Measurements from ENCODE around the gene ZC3HAV1.

The ZC3HAV1 gene

DNA sequence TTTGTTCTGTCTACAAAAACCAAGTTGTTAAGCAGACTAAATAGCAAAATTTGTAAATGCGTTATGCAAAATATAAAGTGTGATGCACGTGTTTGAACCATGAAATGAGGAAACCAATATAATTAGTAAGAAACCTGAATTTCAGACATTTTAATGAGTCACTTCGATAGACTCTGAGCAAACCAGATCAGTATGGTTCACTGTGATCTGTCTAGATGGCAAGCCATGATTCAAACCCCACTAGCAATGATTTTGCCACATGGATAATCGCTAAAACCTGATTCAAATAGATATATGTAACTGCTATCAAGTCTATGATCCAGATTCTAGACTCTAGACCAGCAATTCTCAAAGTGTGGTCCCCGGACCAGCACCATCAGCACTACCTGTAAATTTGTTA, 24.8 kb downstream of the ZC3HAV1 start:
- H3K56ac ChIP-seq (ENCODE audit: low read length), result no peak overlapping the region
- H3K36me3 ChIP-seq (ENCODE audit: control insufficient read depth, insufficient read depth, low read length), result peaks cover 20% of the 10 kb centered on the region

GRCh38 chr7:139081584-139081983, 27.9 kb downstream of the ZC3HAV1 start:
- Histone ChIP-seq H3K4me1 (ENCODE audit: control insufficient read depth, low read depth, low read length) (no peaks in the 10 kb centered on the region), H3K23ac (ENCODE audit: low read length) (no peak overlapping the region), H3K27ac (ENCODE audit: low read depth, low read length) (no peak overlapping the region), H3K27me3 (ENCODE audit: insufficient read depth, low read length, poor library complexity) (no peaks in the 10 kb centered on the region), H3K9ac (ENCODE audit: low read length) (no peak overlapping the region), H2BK15ac (replicated peaks; ENCODE audit: low read depth) (no peak overlapping the region), H3K79me2 (ENCODE audit: control insufficient read depth, insufficient read depth, low read length) (no peaks in the 10 kb centered on the region), H3K4me2 (ENCODE audit: low read length) (no peak overlapping the region), H2AK5ac (ENCODE audit: low read length) (no peak overlapping the region), H3K4me3 (ENCODE audit: low read length) (no peak overlapping the region), H4K8ac (ENCODE audit: low read depth, low read length) (no peak overlapping the region), H3K4ac (ENCODE audit: low read depth, low read length) (no peak overlapping the region), H3K56ac (ENCODE audit: low read length) (no peak overlapping the region), H2BK5ac (ENCODE audit: low read length) (no peak overlapping the region), H3K79me1 (ENCODE audit: low read length) (peaks cover 4% of the 10 kb centered on the region), H2BK120ac (ENCODE audit: low read depth, low read length) (no peak overlapping the region), H3K36me3 (ENCODE audit: control insufficient read depth, insufficient read depth, low read length) (peaks cover 15% of the 10 kb centered on the region), H3K18ac (ENCODE audit: low read length) (no peak overlapping the region), H4K5ac (ENCODE audit: low read length) (no peak overlapping the region)
- no peak for DNase-seq

More for the DNA sequence above, 24.8 kb downstream of the ZC3HAV1 start:
- Histone ChIP-seq H2BK5ac (ENCODE audit: low read length) (no peak overlapping the region), H3K27ac (ENCODE audit: low read depth, low read length) (no peak overlapping the region), H3K27me3 (ENCODE audit: insufficient read depth, low read length, poor library complexity) (no peaks in the 10 kb centered on the region), H3K9ac (ENCODE audit: low read length) (no peak overlapping the region), H3K18ac (ENCODE audit: low read length) (no peak overlapping the region), H2BK120ac (ENCODE audit: low read depth, low read length) (no peak overlapping the region), H3K4me1 (ENCODE audit: control insufficient read depth, low read depth, low read length) (no peaks in the 10 kb centered on the region), H3K23ac (ENCODE audit: low read length) (no peak overlapping the region), H3K4me3 (ENCODE audit: low read length) (no peak overlapping the region), H4K8ac (ENCODE audit: low read depth, low read length) (no peak overlapping the region), H3K79me2 (ENCODE audit: control insufficient read depth, insufficient read depth, low read length) (peaks cover 4% of the 10 kb centered on the region), H2BK15ac (replicated peaks; ENCODE audit: low read depth) (no peak overlapping the region), H3K4me2 (ENCODE audit: low read length) (no peak overlapping the region), H2AK5ac (ENCODE audit: low read length) (no peak overlapping the region), H4K5ac (ENCODE audit: low read length) (no peak overlapping the region), H3K4ac (ENCODE audit: low read depth, low read length) (no peak overlapping the region), H3K79me1 (ENCODE audit: low read length) (peaks cover 7% of the 10 kb centered on the region)
- no CpG with 5 or more reads among the region's 5 CpGs for WGBS (ENCODE audit: extremely low coverage, insufficient coverage, low lambda C conversion rate)
- no peak for DNase-seq

DNA sequence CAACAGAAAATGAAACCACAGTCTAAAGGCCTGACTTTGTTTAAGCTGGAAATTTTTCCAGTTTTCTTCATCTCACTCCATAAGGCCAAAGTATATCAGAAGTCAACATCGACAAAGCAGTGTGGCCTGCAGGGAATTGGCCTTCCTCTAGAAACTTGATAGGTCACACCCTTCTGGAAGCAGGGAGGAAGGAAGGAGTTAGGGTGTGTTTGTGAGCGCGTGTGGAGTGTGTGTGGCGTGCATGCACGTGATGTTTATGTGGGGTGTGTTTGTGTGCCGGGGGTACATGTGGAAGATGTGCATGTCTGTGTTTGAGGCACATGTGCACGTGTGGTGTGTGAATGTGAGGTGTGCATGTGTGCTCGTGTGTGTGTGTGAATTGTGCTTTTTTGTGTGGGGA, 28.6 kb downstream of the ZC3HAV1 start:
- no peak overlapping the region for H3K27ac ChIP-seq (ENCODE audit: low read depth, low read length)
- H3K36me3 ChIP-seq (ENCODE audit: control insufficient read depth, insufficient read depth, low read length), result peaks cover 16% of the 10 kb centered on the region
- no peak overlapping the region for H2BK5ac ChIP-seq (ENCODE audit: low read length)
- H2BK120ac ChIP-seq (ENCODE audit: low read depth, low read length), result no peak overlapping the region
- no peak overlapping the region for H3K4ac ChIP-seq (ENCODE audit: low read depth, low read length)
- H3K4me2 ChIP-seq (ENCODE audit: low read length), result no peak overlapping the region
- no peaks in the 10 kb centered on the region for H3K4me1 ChIP-seq (ENCODE audit: control insufficient read depth, low read depth, low read length)
- 100% methylated on average over 5 of the region's 8 CpGs for WGBS (ENCODE audit: extremely low coverage, insufficient coverage, low lambda C conversion rate)
- no peak overlapping the region for H3K23ac ChIP-seq (ENCODE audit: low read length)
- H4K8ac ChIP-seq (ENCODE audit: low read depth, low read length), result no peak overlapping the region
- no peak for DNase-seq
- no peak overlapping the region for H3K56ac ChIP-seq (ENCODE audit: low read length)
- no peak overlapping the region for H3K9ac ChIP-seq (ENCODE audit: low read length)
- no peak overlapping the region for H3K4me3 ChIP-seq (ENCODE audit: low read length)
- no peaks in the 10 kb centered on the region for H3K79me2 ChIP-seq (ENCODE audit: control insufficient read depth, insufficient read depth, low read length)
- H2BK15ac ChIP-seq (replicated peaks; ENCODE audit: low read depth), result no peak overlapping the region
- no peak overlapping the region for H3K18ac ChIP-seq (ENCODE audit: low read length)
- no peak overlapping the region for H4K5ac ChIP-seq (ENCODE audit: low read length)
- no peaks in the 10 kb centered on the region for H3K27me3 ChIP-seq (ENCODE audit: insufficient read depth, low read length, poor library complexity)
- H3K79me1 ChIP-seq (ENCODE audit: low read length), result peaks cover 4% of the 10 kb centered on the region
- no peak overlapping the region for H2AK5ac ChIP-seq (ENCODE audit: low read length)

GRCh38 chr7:139079861-139080260, 29.7 kb downstream of the ZC3HAV1 start:
- Histone ChIP-seq H3K79me2 (ENCODE audit: control insufficient read depth, insufficient read depth, low read length) (no peaks in the 10 kb centered on the region), H3K18ac (ENCODE audit: low read length) (no peak overlapping the region), H4K8ac (ENCODE audit: low read depth, low read length) (no peak overlapping the region), H3K27ac (ENCODE audit: low read depth, low read length) (no peak overlapping the region), H2BK15ac (replicated peaks; ENCODE audit: low read depth) (no peak overlapping the region), H3K4me1 (ENCODE audit: control insufficient read depth, low read depth, low read length) (no peaks in the 10 kb centered on the region), H3K36me3 (ENCODE audit: control insufficient read depth, insufficient read depth, low read length) (peaks cover 14% of the 10 kb centered on the region), H3K56ac (ENCODE audit: low read length) (no peak overlapping the region), H3K9ac (ENCODE audit: low read length) (no peak overlapping the region), H2BK120ac (ENCODE audit: low read depth, low read length) (no peak overlapping the region), H3K4me3 (ENCODE audit: low read length) (no peak overlapping the region), H3K79me1 (ENCODE audit: low read length) (peaks cover 2% of the 10 kb centered on the region), H2BK5ac (ENCODE audit: low read length) (no peak overlapping the region), H3K27me3 (ENCODE audit: insufficient read depth, low read length, poor library complexity) (no peaks in the 10 kb centered on the region), H3K4ac (ENCODE audit: low read depth, low read length) (no peak overlapping the region), H2AK5ac (ENCODE audit: low read length) (no peak overlapping the region), H3K23ac (ENCODE audit: low read length) (no peak overlapping the region), H3K4me2 (ENCODE audit: low read length) (no peak overlapping the region), H4K5ac (ENCODE audit: low read length) (no peak overlapping the region)
- no peak for DNase-seq
- no CpG with 5 or more reads among the region's 15 CpGs for WGBS (ENCODE audit: extremely low coverage, insufficient coverage, low lambda C conversion rate)

GRCh38 chr7:139078911-139079310, 30.6 kb downstream of the ZC3HAV1 start:
- no peak overlapping the region for H3K56ac ChIP-seq (ENCODE audit: low read length)
- H3K36me3 ChIP-seq (ENCODE audit: control insufficient read depth, insufficient read depth, low read length), result peaks cover 9% of the 10 kb centered on the region

DNA sequence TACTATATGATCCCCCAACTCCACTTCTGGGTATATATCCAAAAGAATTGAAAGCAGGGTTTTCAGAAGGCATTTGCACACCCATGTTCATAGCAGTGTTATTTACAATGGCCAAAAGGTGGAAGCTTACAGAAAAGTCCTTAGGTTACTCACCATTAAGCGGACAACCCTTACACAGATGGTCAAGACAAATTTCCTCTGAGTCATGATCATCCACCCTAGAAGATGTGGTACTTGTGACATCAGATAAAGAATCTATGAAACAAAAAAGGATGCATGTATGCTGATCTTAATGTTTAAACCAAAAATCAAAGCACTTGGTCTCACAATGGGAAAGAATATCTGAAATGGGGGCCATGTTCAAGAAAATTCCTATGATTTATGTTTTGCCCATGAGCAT, 31.1 kb downstream of the ZC3HAV1 start:
- Histone ChIP-seq H3K4me3 (ENCODE audit: low read length) (no peak overlapping the region), H3K27ac (ENCODE audit: low read depth, low read length) (no peak overlapping the region), H3K4ac (ENCODE audit: low read depth, low read length) (no peak overlapping the region), H3K79me2 (ENCODE audit: control insufficient read depth, insufficient read depth, low read length) (no peaks in the 10 kb centered on the region), H4K5ac (ENCODE audit: low read length) (no peak overlapping the region), H3K79me1 (ENCODE audit: low read length) (no peaks in the 10 kb centered on the region), H3K36me3 (ENCODE audit: control insufficient read depth, insufficient read depth, low read length) (peaks cover 8% of the 10 kb centered on the region), H3K23ac (ENCODE audit: low read length) (no peak overlapping the region), H2BK5ac (ENCODE audit: low read length) (no peak overlapping the region), H3K27me3 (ENCODE audit: insufficient read depth, low read length, poor library complexity) (no peaks in the 10 kb centered on the region), H4K8ac (ENCODE audit: low read depth, low read length) (no peak overlapping the region), H3K4me2 (ENCODE audit: low read length) (no peak overlapping the region), H3K56ac (ENCODE audit: low read length) (no peak overlapping the region), H3K4me1 (ENCODE audit: control insufficient read depth, low read depth, low read length) (no peaks in the 10 kb centered on the region), H2BK120ac (ENCODE audit: low read depth, low read length) (no peak overlapping the region), H2AK5ac (ENCODE audit: low read length) (no peak overlapping the region), H3K18ac (ENCODE audit: low read length) (no peak overlapping the region), H2BK15ac (replicated peaks; ENCODE audit: low read depth) (no peak overlapping the region), H3K9ac (ENCODE audit: low read length) (no peak overlapping the region)
- no peak for DNase-seq
- no CpG with 5 or more reads among the region's 1 CpG for WGBS (ENCODE audit: extremely low coverage, insufficient coverage, low lambda C conversion rate)

More at GRCh38 chr7:139078911-139079310, 30.6 kb downstream of the ZC3HAV1 start:
- no peaks in the 10 kb centered on the region for H3K27me3 ChIP-seq (ENCODE audit: insufficient read depth, low read length, poor library complexity)
- no peak overlapping the region for H4K5ac ChIP-seq (ENCODE audit: low read length)
- no peak overlapping the region for H3K4me3 ChIP-seq (ENCODE audit: low read length)
- H2BK5ac ChIP-seq (ENCODE audit: low read length), result no peak overlapping the region
- H3K18ac ChIP-seq (ENCODE audit: low read length), result no peak overlapping the region
- DNase-seq, result no peak
- no CpG with 5 or more reads among the region's 1 CpG for WGBS (ENCODE audit: extremely low coverage, insufficient coverage, low lambda C conversion rate)
- H3K23ac ChIP-seq (ENCODE audit: low read length), result no peak overlapping the region
- H2BK15ac ChIP-seq (replicated peaks; ENCODE audit: low read depth), result no peak overlapping the region
- H3K79me2 ChIP-seq (ENCODE audit: control insufficient read depth, insufficient read depth, low read length), result no peaks in the 10 kb centered on the region
- no peak overlapping the region for H4K8ac ChIP-seq (ENCODE audit: low read depth, low read length)
- no peak overlapping the region for H3K4me2 ChIP-seq (ENCODE audit: low read length)
- H3K4me1 ChIP-seq (ENCODE audit: control insufficient read depth, low read depth, low read length), result no peaks in the 10 kb centered on the region
- H3K9ac ChIP-seq (ENCODE audit: low read length), result no peak overlapping the region
- H3K4ac ChIP-seq (ENCODE audit: low read depth, low read length), result no peak overlapping the region
- no peak overlapping the region for H2AK5ac ChIP-seq (ENCODE audit: low read length)
- no peak overlapping the region for H2BK120ac ChIP-seq (ENCODE audit: low read depth, low read length)
- H3K79me1 ChIP-seq (ENCODE audit: low read length), result no peaks in the 10 kb centered on the region
- H3K27ac ChIP-seq (ENCODE audit: low read depth, low read length), result no peak overlapping the region
